Smooth muscle cell (in vitro differentiated cells): ENCODE measurements around the gene CHST11. TPM values are rescaled to one million over a fixed set of nuclear protein-coding genes. Genes with fewer than 3 reads are reported as not detected.

Experiments used
- DNase-seq: peaks from one replicate; lab custom pipeline; 2025; ENCODE audit not compliant: unreplicated experiment; lab: John Stamatoyannopoulos, UW
- H2AFZ ChIP-seq: fragments of 200-600 bp; sonication (generic); 2 replicates; pipeline ENCODE4 v1.6.0; 2016; ENCODE audit warnings: antibody characterized with exemption, low read depth, mild to moderate bottlenecking
- H3F3A ChIP-seq: fragments of 200-600 bp; sonication (generic); 2 replicates; pipeline ENCODE4 v1.6.0; 2017; ENCODE audit warnings: antibody characterized with exemption, low read depth
- H3K27ac ChIP-seq: fragments of 200-600 bp; sonication (generic); 2 replicates; pipeline ENCODE4 v1.5.1; 2016; ENCODE audit warnings: low read depth, mild to moderate bottlenecking
- H3K27me3 ChIP-seq: fragments of 200-600 bp; sonication (generic); 2 replicates; pipeline ENCODE4 v1.6.1; 2016; ENCODE audit warnings: low read depth, mild to moderate bottlenecking
- H3K36me3 ChIP-seq: fragments of 200-600 bp; sonication (generic); 2 replicates; pipeline ENCODE4 v1.5.1; 2016; ENCODE audit warnings: low read depth
- H3K4me1 ChIP-seq: fragments of 200-600 bp; sonication (generic); 2 replicates; pipeline ENCODE4 v1.5.1; 2016; ENCODE audit warnings: low read depth
- H3K4me2 ChIP-seq: fragments of 200-600 bp; sonication (generic); 2 replicates; pipeline ENCODE4 v1.6.0; 2016; ENCODE audit warnings: mild to moderate bottlenecking
- H3K4me3 ChIP-seq: fragments of 200-600 bp; sonication (generic); 2 replicates; pipeline ENCODE4 v1.5.1; 2016; ENCODE audit warnings: mild to moderate bottlenecking
- H3K79me2 ChIP-seq: fragments of 200-600 bp; sonication (generic); 2 replicates; pipeline ENCODE4 v1.6.0; 2016; ENCODE audit warnings: low read depth, mild to moderate bottlenecking
- H3K9ac ChIP-seq: fragments of 200-600 bp; sonication (generic); 2 replicates; pipeline ENCODE4 v1.6.0; 2016; ENCODE audit warnings: low read depth
- H3K9me3 ChIP-seq: fragments of 200-600 bp; sonication (generic); replicated peaks from 2 replicates; pipeline ENCODE4 v1.5.1; 2016; ENCODE audit warnings: low read depth
- H4K20me1 ChIP-seq: fragments of 200-600 bp; sonication (generic); 2 replicates; pipeline ENCODE4 v1.6.0; 2016; ENCODE audit warnings: low read depth
- WGBS: methylation state at CpG from one replicate; pipeline ENCODE4 v1.1.7; 2016; ENCODE audit warnings: low lambda C conversion rate; 5-methylcytosine and 5-hydroxymethylcytosine counted together
- polyA plus RNA-seq: library from polyadenylated mRNA; unstranded; fragments of >200 nt; fragmentation: Nextera tagmentation; extraction: Ambion mirVana; gene quantifications from 2 replicates; pipeline ENCODE4 v1.2.1, GENCODE V29; 2016
- total RNA-seq: library from RNA; depleted of rRNA; stranded (reverse); fragments of >200 nt; gene quantifications from 2 replicates; pipeline ENCODE4 v1.2.3, GENCODE V29; 2014
- TF ChIP-seq, protein P1 (sequence below): fragments of 200-600 bp; sonication (generic); IDR thresholded peaks from 2 replicates; pipeline ENCODE4 v1.5.1; 2017; ENCODE audit warnings: borderline replicate concordance, mild to moderate bottlenecking, antibody characterized with exemption; ENCODE audit not compliant: insufficient read depth, poor library complexity, severe bottlenecking

CHST11 gene
- total and polyA plus RNA-seq, 2 experiments from 2014 or later = 6.9 to 10.2 TPM

- peaks cover 31% of the 10 kb centered on the region for H4K20me1 ChIP-seq
- TF ChIP-seq, protein P1, sequence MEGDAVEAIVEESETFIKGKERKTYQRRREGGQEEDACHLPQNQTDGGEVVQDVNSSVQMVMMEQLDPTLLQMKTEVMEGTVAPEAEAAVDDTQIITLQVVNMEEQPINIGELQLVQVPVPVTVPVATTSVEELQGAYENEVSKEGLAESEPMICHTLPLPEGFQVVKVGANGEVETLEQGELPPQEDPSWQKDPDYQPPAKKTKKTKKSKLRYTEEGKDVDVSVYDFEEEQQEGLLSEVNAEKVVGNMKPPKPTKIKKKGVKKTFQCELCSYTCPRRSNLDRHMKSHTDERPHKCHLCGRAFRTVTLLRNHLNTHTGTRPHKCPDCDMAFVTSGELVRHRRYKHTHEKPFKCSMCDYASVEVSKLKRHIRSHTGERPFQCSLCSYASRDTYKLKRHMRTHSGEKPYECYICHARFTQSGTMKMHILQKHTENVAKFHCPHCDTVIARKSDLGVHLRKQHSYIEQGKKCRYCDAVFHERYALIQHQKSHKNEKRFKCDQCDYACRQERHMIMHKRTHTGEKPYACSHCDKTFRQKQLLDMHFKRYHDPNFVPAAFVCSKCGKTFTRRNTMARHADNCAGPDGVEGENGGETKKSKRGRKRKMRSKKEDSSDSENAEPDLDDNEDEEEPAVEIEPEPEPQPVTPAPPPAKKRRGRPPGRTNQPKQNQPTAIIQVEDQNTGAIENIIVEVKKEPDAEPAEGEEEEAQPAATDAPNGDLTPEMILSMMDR = no peak
- no peaks in the 10 kb centered on the region for H3F3A ChIP-seq
- H3K27ac ChIP-seq = no peak overlapping the region
- H3K4me2 ChIP-seq = no peak overlapping the region
- no peaks in the 10 kb centered on the region for H3K36me3 ChIP-seq
- no peak for DNase-seq
- no peaks in the 10 kb centered on the region for H3K27me3 ChIP-seq
- peaks cover 10% of the 10 kb centered on the region for H3K4me1 ChIP-seq
- no peak overlapping the region for H2AFZ ChIP-seq
- no peak overlapping the region for H3K9ac ChIP-seq
- H3K79me2 ChIP-seq = no peaks in the 10 kb centered on the region
- 88% methylated on average over 19 of the region's 19 CpGs for WGBS
- H3K9me3 ChIP-seq = no peaks in the 10 kb centered on the region
- H3K4me3 ChIP-seq = no peak overlapping the region
Measured at GRCh38 chr12:104729610-104730446, 273.1 kb downstream of the CHST11 start.

- Histone ChIP-seq H3K27me3 (no peaks in the 10 kb centered on the region), H3K9me3 (no peaks in the 10 kb centered on the region), H3K4me1 (peaks cover 10% of the 10 kb centered on the region), H3K4me3 (no peak overlapping the region), H4K20me1 (peaks cover 29% of the 10 kb centered on the region), H3K4me2 (no peak overlapping the region), H3F3A (no peaks in the 10 kb centered on the region), H3K9ac (no peak overlapping the region), H3K79me2 (no peaks in the 10 kb centered on the region), H3K36me3 (no peaks in the 10 kb centered on the region), H2AFZ (no peak overlapping the region), H3K27ac (no peak overlapping the region)
- DNase-seq = no peak
- TF ChIP-seq, protein P1 = no peak
- WGBS = 88% methylated on average over 4 of the region's 4 CpGs
Measured at GRCh38 chr12:104730763-104731162, 274.0 kb downstream of the CHST11 start.

GRCh38 chr12:104733717-104734175 is 277.0 kb downstream of the CHST11 start:
- WGBS = 62% methylated on average over 6 of the region's 6 CpGs

More at GRCh38 chr12:104733717-104734175, 277.0 kb downstream of the CHST11 start:
- TF ChIP-seq, protein P1 = no peak
- H3K9ac ChIP-seq = no peak overlapping the region
- no peaks in the 10 kb centered on the region for H3K27me3 ChIP-seq
- no peaks in the 10 kb centered on the region for H3K9me3 ChIP-seq
- no peak overlapping the region for H3K4me3 ChIP-seq
- peaks cover 22% of the 10 kb centered on the region for H4K20me1 ChIP-seq
- no peaks in the 10 kb centered on the region for H3F3A ChIP-seq
- no peak overlapping the region for H3K27ac ChIP-seq
- no peak overlapping the region for H2AFZ ChIP-seq
- no peaks in the 10 kb centered on the region for H3K79me2 ChIP-seq
- peaks cover 16% of the 10 kb centered on the region for H3K4me1 ChIP-seq
- no peak for DNase-seq
- no peaks in the 10 kb centered on the region for H3K36me3 ChIP-seq
- no peak overlapping the region for H3K4me2 ChIP-seq
